ENCODE results near the gene TRMT2B.
"Not testable (repeated sequence)": the region's sequence is repeated elsewhere in the genome, so short reads cannot be mapped to it uniquely, and the experiment has no call there.

Gene TRMT2B

GRCh38 chrX:100999451-100999850, 52.5 kb downstream of the TRMT2B start:
- no peak for DNase-seq

GRCh38 chrX:100995469-100995868, 56.4 kb downstream of the TRMT2B start:
- no peak for DNase-seq

- peak in 1 of 5 experiments; percentile 61 for DNase-seq
Measured at GRCh38 chrX:100994352-100995281, 57.3 kb downstream of the TRMT2B start.

- no peak for DNase-seq
Measured at GRCh38 chrX:100990139-100990538, 61.8 kb downstream of the TRMT2B start.

- no peak for DNase-seq
Measured at GRCh38 chrX:100984818-100985217, 67.1 kb downstream of the TRMT2B start.

GRCh38 chrX:100981498-100981845, 70.4 kb downstream of the TRMT2B start:
- not testable (repeated sequence) for DNase-seq

- no peak for DNase-seq
Measured at GRCh38 chrX:100980608-100981497, 71.1 kb downstream of the TRMT2B start.

- DNase-seq, result no peak
Measured at GRCh38 chrX:100979881-100980607, 71.9 kb downstream of the TRMT2B start.

GRCh38 chrX:100976211-100976610, 75.7 kb downstream of the TRMT2B start:
- DNase-seq, result no peak

- no peak for DNase-seq
Measured at GRCh38 chrX:100975212-100975611, 76.7 kb downstream of the TRMT2B start.

- no peak for DNase-seq
Measured at GRCh38 chrX:100973411-100973810, 78.5 kb downstream of the TRMT2B start.

- no peak for DNase-seq
Measured at GRCh38 chrX:100969936-100970335, 82.0 kb downstream of the TRMT2B start.

- no peak for DNase-seq
Measured at GRCh38 chrX:100969408-100969807, 82.5 kb downstream of the TRMT2B start, which contains the start of gene ARL13A. TSS of gene ARL13A (plus strand) at chrX:100969708. CDS start at chrX:100973690, 3,982 bp downstream.

GRCh38 chrX:100964362-100964761, 87.5 kb downstream of the TRMT2B start:
- no peak for DNase-seq

GRCh38 chrX:100962811-100963210, 89.1 kb downstream of the TRMT2B start:
- DNase-seq, result no peak

All from T-helper 2 cell (primary cell).